Mesangial cell (primary cell): ENCODE results near the gene C3orf20. TPM values are rescaled to one million over a fixed set of nuclear protein-coding genes. Genes with fewer than 3 reads are reported as not detected.

Experiments
- total RNA-seq: library from RNA; depleted of rRNA; stranded (reverse); fragments of >200 nt; gene quantifications from 2 replicates; pipeline ENCODE4 v1.2.3, GENCODE V29; 2015

Gene C3orf20
- total RNA-seq: not detected in 2 replicates

GRCh38 chr3:14674841-14675240, at the start of gene C3orf20:
Gene C3orf20, plus strand, starts transcription at chr3:14675141. Its CDS starts 7,573 bp downstream, at chr3:14682714.

GRCh38 chr3:14651440-14652251, 23.3 kb upstream of the C3orf20 start, which contains the start of gene CCDC174:
Gene CCDC174, plus strand, starts transcription at chr3:14651762. Its CDS starts 75 bp downstream, at chr3:14651837.

GRCh38 chr3:14818804-14819500, 144.0 kb downstream of the C3orf20 start, which contains the start of gene FGD5:
Gene FGD5, plus strand, starts transcription at chr3:14818962. Its CDS starts 110 bp downstream, at chr3:14819072.

Other genes starting within 250 kb of the C3orf20 start
- 0.25 TPM in 1 of 2 replicates, not detected in the other for gene GRIP2, start 134.8 kb upstream of the C3orf20 start, total RNA-seq
- 3.6 and 5.3 TPM in 2 replicates for gene CCDC174, start 23.4 kb upstream of the C3orf20 start, total RNA-seq
- under 0.01 and 0.51 TPM in 2 replicates for gene FGD5, start 143.8 kb downstream of the C3orf20 start, total RNA-seq